ENCODE results near the gene THOC2.
"Not testable (repeated sequence)": the region's sequence is repeated elsewhere in the genome, so short reads cannot be mapped to it uniquely, and the experiment has no call there.

THOC2 gene

GRCh38 chrX:123734079-123734478 lies 1.2 kb upstream of the THOC2 start:
- not testable (repeated sequence) for DNase-seq

- DNase-seq: peak in 1 of 2 experiments; percentile 13
Measured at GRCh38 chrX:123731987-123732669, 724 bp downstream of the THOC2 start.

- no peak for DNase-seq
Measured at GRCh38 chrX:123731258-123731986, 1.4 kb downstream of the THOC2 start.

GRCh38 chrX:123728554-123728953 lies 4.3 kb downstream of the THOC2 start:
- no peak for DNase-seq

GRCh38 chrX:123728016-123728415 lies 4.8 kb downstream of the THOC2 start:
- DNase-seq: no peak

GRCh38 chrX:123722193-123722592 lies 10.7 kb downstream of the THOC2 start:
- DNase-seq: not testable (repeated sequence)

GRCh38 chrX:123720486-123720885 lies 12.4 kb downstream of the THOC2 start:
- DNase-seq: no peak

- DNase-seq: no peak
Measured at GRCh38 chrX:123713841-123714240, 19.0 kb downstream of the THOC2 start.

GRCh38 chrX:123713434-123713833 lies 19.4 kb downstream of the THOC2 start:
- DNase-seq: no peak

- DNase-seq: not testable (repeated sequence)
Measured at GRCh38 chrX:123711201-123711600, 21.7 kb downstream of the THOC2 start.

GRCh38 chrX:123704781-123705180 lies 28.1 kb downstream of the THOC2 start:
- no peak for DNase-seq

GRCh38 chrX:123698979-123699520 lies 33.8 kb downstream of the THOC2 start:
- DNase-seq: peak; percentile 4 to 52

- no peak for DNase-seq
Measured at GRCh38 chrX:123696334-123696733, 36.5 kb downstream of the THOC2 start.

GRCh38 chrX:123695242-123695641 lies 37.6 kb downstream of the THOC2 start:
- no peak for DNase-seq

- DNase-seq: no peak
Measured at GRCh38 chrX:123691776-123692175, 41.1 kb downstream of the THOC2 start.

GRCh38 chrX:123688524-123688923 lies 44.3 kb downstream of the THOC2 start:
- no peak for DNase-seq

GRCh38 chrX:123685232-123685631 lies 47.6 kb downstream of the THOC2 start:
- no peak for DNase-seq

- no peak for DNase-seq
Measured at GRCh38 chrX:123682186-123682585, 50.7 kb downstream of the THOC2 start.

GRCh38 chrX:123679733-123680460 lies 53.0 kb downstream of the THOC2 start:
- DNase-seq: not testable (repeated sequence)

- no peak for DNase-seq
Measured at GRCh38 chrX:123675154-123675553, 57.7 kb downstream of the THOC2 start.

- no peak for DNase-seq
Measured at GRCh38 chrX:123673813-123674212, 59.0 kb downstream of the THOC2 start.

- no peak for DNase-seq
Measured at GRCh38 chrX:123665197-123665596, 67.7 kb downstream of the THOC2 start.

GRCh38 chrX:123664467-123665167 lies 68.2 kb downstream of the THOC2 start:
- not testable (repeated sequence) for DNase-seq
